Suprapubic skin (tissue), 4 donors: Measurements from ENCODE around the gene RCOR1. TPM values are rescaled to one million over a fixed set of nuclear protein-coding genes. Genes with fewer than 3 reads are reported as not detected.

Experiments
- DNase-seq, 2 donors: peaks; one replicate each; pipeline ENCODE4 v3.0.0-alpha.2; 2019; ENCODE audit warnings: low spot score in 2 of 2
- H3K27ac ChIP-seq: fragments of 200-600 bp; sonication (generic); one replicate; pipeline ENCODE4 v1.5.1; 2019
- H3K27me3 ChIP-seq: fragments of 200-600 bp; sonication (generic); one replicate; pipeline ENCODE4 v1.5.1; 2019
- H3K36me3 ChIP-seq: fragments of 200-600 bp; sonication (generic); one replicate; pipeline ENCODE4 v1.5.1; 2019
- H3K4me1 ChIP-seq: fragments of 200-600 bp; sonication (generic); one replicate; pipeline ENCODE4 v1.5.1; 2019
- H3K4me3 ChIP-seq: fragments of 200-600 bp; sonication (generic); one replicate; pipeline ENCODE4 v1.5.1; 2019; ENCODE audit warnings: mild to moderate bottlenecking
- H3K9me3 ChIP-seq: fragments of 200-600 bp; sonication (generic); one replicate; pipeline ENCODE4 v1.5.1; 2019
- EP300 ChIP-seq: sonication (generic); formaldehyde crosslinking; IDR thresholded peaks from one replicate; pipeline ENCODE4 v1.6.1; 2017; ENCODE audit warnings: antibody characterized with exemption
- POLR2A ChIP-seq, 2 donors: fragments of 450-650 bp; IDR thresholded peaks; one replicate each; pipeline ENCODE4 v1.6.1; 2017; ENCODE audit warnings: antibody characterized with exemption in 2 of 2, mild to moderate bottlenecking in 2 of 2, moderate library complexity in 2 of 2
- POLR2AphosphoS5 ChIP-seq, 3 donors: sonication (generic); formaldehyde crosslinking; IDR thresholded peaks; one replicate each; pipeline ENCODE4 v1.6.1; 2017; ENCODE audit warnings: antibody characterized with exemption in 3 of 3
- WGBS: methylation state at CpG from one replicate; pipeline ENCODE4 v1.1.5; 2018; 5-methylcytosine and 5-hydroxymethylcytosine counted together
- total RNA-seq, 4 donors: library from RNA; depleted of rRNA; stranded (reverse); fragments of >200 nt; gene quantifications; one replicate each; pipeline ENCODE4 v1.1.0, GENCODE V29; 2016
- TF ChIP-seq, protein P1 (sequence below), 2 donors: fragments of 200-600 bp in 1 of 2; fragments of 450-650 bp in 1 of 2; sonication (generic) in 1 of 2; IDR thresholded peaks; one replicate each; pipeline ENCODE4 v1.5.1; 2016 to 2019; ENCODE audit warnings: antibody characterized with exemption in 2 of 2, mild to moderate bottlenecking in 1 of 2, moderate library complexity in 1 of 2

RCOR1 gene
- total RNA-seq, 4 donors from 2014 or later, result 20.6 to 27.7 (median 24.8) TPM

GRCh38 chr14:102659797-102660196, 67.3 kb downstream of the RCOR1 start:
- Histone ChIP-seq H3K4me1 (peaks cover 17% of the 10 kb centered on the region), H3K27ac (no peak overlapping the region), H3K36me3 (no peaks in the 10 kb centered on the region), H3K27me3 (no peaks in the 10 kb centered on the region), H3K4me3 (no peak overlapping the region), H3K9me3 (no peaks in the 10 kb centered on the region)
- DNase-seq, result no peak
- TF ChIP-seq POLR2A (IDR thresholded peaks at IDR 0.05) (no peak), EP300 (no peak), POLR2AphosphoS5 (IDR thresholded peaks at IDR 0.05) (no peak)
- TF ChIP-seq, protein P1, sequence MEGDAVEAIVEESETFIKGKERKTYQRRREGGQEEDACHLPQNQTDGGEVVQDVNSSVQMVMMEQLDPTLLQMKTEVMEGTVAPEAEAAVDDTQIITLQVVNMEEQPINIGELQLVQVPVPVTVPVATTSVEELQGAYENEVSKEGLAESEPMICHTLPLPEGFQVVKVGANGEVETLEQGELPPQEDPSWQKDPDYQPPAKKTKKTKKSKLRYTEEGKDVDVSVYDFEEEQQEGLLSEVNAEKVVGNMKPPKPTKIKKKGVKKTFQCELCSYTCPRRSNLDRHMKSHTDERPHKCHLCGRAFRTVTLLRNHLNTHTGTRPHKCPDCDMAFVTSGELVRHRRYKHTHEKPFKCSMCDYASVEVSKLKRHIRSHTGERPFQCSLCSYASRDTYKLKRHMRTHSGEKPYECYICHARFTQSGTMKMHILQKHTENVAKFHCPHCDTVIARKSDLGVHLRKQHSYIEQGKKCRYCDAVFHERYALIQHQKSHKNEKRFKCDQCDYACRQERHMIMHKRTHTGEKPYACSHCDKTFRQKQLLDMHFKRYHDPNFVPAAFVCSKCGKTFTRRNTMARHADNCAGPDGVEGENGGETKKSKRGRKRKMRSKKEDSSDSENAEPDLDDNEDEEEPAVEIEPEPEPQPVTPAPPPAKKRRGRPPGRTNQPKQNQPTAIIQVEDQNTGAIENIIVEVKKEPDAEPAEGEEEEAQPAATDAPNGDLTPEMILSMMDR (IDR thresholded peaks at IDR 0.05), result no peak
- WGBS, result 70% methylated on average over 4 of the region's 4 CpGs

DNA sequence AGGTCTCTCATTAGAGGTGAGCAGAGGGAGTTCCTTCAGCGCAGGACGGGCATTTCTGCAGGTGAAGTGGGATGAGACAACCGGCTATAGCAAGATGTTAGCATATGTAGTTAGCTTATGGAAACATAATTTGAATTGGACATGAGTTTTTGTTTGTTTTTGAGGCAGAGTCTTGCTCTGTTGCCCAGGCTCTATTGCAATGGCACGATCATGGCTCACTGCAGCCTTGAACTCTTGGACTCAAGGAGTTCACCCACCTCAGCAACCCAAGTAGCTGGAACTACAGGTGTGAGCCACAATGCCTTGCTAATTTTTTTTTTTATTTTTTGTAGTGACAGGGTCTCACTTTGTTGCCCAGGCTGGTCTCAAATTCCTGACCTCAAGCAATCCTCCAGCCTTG, 69.2 kb downstream of the RCOR1 start:
- Histone ChIP-seq H3K4me1 (peaks cover 17% of the 10 kb centered on the region), H3K4me3 (no peak overlapping the region), H3K27ac (no peak overlapping the region), H3K36me3 (no peaks in the 10 kb centered on the region), H3K9me3 (no peaks in the 10 kb centered on the region), H3K27me3 (no peaks in the 10 kb centered on the region)
- no peak for TF ChIP-seq POLR2A (IDR thresholded peaks at IDR 0.05)
- TF ChIP-seq EP300, result no peak
- TF ChIP-seq, protein P1 (IDR thresholded peaks at IDR 0.05), result no peak
- no peak for TF ChIP-seq POLR2AphosphoS5 (IDR thresholded peaks at IDR 0.05)
- DNase-seq, result no peak
- WGBS, result 92% methylated on average over 4 of the region's 4 CpGs

DNA sequence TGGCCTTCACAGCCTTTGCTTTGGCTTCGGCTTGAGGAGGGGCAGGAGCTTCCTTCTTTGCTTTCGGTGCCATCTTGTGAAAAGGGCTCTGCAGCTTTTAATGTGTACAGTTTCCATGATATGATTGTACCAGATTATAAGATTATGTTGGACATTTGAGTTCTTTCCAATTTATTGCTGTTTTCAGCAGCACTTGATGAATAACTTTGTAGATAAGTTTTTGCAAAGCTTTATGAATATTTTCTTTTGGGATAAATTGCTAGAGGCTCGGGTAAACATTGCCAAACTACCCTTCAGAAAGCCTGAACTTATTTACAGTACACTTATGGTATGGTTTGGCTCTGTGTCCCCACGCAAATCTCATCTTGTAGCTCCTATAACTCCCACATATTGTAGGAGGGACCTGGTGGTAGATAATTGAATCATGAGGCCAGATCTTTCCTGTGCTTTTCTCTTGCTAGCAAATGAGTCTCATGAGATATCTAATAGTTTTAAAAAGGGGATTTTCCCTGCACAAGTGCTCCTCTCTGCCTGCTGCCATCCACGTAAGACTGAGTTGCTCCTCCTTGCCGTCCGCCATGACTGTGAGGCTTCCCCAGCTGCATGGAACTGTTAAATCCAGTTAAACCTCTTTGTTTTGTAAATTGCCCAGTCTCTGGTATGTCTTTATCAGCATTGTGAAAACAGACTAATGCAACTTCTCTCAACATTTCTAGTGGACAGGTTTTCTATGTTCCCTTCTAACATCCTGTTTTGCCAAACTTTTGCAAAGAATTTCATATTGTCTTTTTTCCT, 70.4 kb downstream of the RCOR1 start:
- no peaks in the 10 kb centered on the region for H3K27me3 ChIP-seq
- no peaks in the 10 kb centered on the region for H3K9me3 ChIP-seq
- TF ChIP-seq EP300 (no peak), POLR2A (IDR thresholded peaks at IDR 0.05) (no peak), POLR2AphosphoS5 (IDR thresholded peaks at IDR 0.05) (no peak)
- TF ChIP-seq, protein P1 (IDR thresholded peaks at IDR 0.05), result no peak
- WGBS, result 77% methylated on average over 7 of the region's 7 CpGs
- peaks cover 17% of the 10 kb centered on the region for H3K4me1 ChIP-seq
- H3K4me3 ChIP-seq, result no peak overlapping the region
- no peak for DNase-seq
- no peak overlapping the region for H3K27ac ChIP-seq
- H3K36me3 ChIP-seq, result no peaks in the 10 kb centered on the region

DNA sequence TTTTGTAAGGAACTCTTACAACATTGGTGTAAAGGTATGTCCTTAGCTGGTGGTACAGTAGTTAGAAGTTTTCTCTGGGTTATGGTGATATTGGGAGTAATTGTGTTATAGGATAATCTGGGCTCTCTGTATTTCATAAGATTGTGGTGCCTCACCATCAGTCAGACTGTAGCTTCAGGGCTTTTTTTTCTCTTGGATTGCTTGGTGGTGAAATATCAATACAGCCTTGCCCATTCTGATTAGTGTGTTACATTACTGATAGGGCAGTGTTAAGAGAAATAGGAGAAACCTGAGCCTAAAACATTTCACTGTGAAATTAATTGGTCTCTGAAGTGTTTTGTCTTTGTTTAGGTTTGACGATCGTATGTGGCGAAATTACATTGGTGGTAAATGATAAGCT, 71.0 kb downstream of the RCOR1 start:
- no peaks in the 10 kb centered on the region for H3K36me3 ChIP-seq
- DNase-seq, result no peak
- no peaks in the 10 kb centered on the region for H3K9me3 ChIP-seq
- 91% methylated on average over 3 of the region's 3 CpGs for WGBS
- no peak overlapping the region for H3K4me3 ChIP-seq
- no peaks in the 10 kb centered on the region for H3K27me3 ChIP-seq
- peaks cover 17% of the 10 kb centered on the region for H3K4me1 ChIP-seq
- TF ChIP-seq EP300 (no peak), POLR2AphosphoS5 (IDR thresholded peaks at IDR 0.05) (no peak), POLR2A (IDR thresholded peaks at IDR 0.05) (no peak)
- TF ChIP-seq, protein P1 (IDR thresholded peaks at IDR 0.05), result no peak
- no peak overlapping the region for H3K27ac ChIP-seq

DNA sequence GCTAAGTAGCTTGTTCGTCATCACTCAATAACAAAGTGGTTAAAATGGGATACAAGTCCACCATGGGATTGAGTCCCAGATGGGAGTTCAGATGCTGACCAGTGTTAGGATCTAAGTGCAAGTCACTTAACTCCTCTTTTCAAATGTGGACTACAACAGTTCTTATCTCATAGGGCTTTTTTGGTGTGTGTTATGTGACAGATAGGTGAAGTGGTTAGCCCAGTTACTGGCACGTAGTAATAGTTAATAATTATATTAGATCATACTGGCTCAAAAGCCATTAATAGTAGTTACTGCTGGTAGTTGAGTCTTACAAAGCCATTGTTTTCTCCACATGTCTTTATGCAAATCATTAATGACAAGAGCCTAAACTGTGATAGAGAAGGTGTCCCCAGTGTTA, 73.2 kb downstream of the RCOR1 start:
- 98% methylated on average over 2 of the region's 2 CpGs for WGBS
- Histone ChIP-seq H3K9me3 (no peaks in the 10 kb centered on the region), H3K4me1 (peaks cover 12% of the 10 kb centered on the region), H3K27me3 (no peaks in the 10 kb centered on the region), H3K4me3 (no peak overlapping the region), H3K36me3 (no peaks in the 10 kb centered on the region), H3K27ac (no peak overlapping the region)
- no peak for TF ChIP-seq POLR2AphosphoS5 (IDR thresholded peaks at IDR 0.05)
- TF ChIP-seq, protein P1 (IDR thresholded peaks at IDR 0.05), result no peak
- TF ChIP-seq EP300, result no peak
- no peak for TF ChIP-seq POLR2A (IDR thresholded peaks at IDR 0.05)
- DNase-seq, result no peak
